Heart left ventricle (tissue), 13 donors: ENCODE data around the gene ZFP36.

Source experiments
- POLR2A ChIP-seq, 2 donors: fragments of 450-650 bp; IDR thresholded peaks; one replicate each; pipeline ENCODE4 v1.6.1; 2017; ENCODE audit warnings: antibody characterized with exemption in 2 of 2, mild to moderate bottlenecking in 2 of 2, moderate library complexity in 2 of 2
- TF ChIP-seq, protein P1 (sequence below), 12 donors: fragments of 200-600 bp; sonication (generic) in 4 of 12; IDR thresholded peaks; one replicate each; pipeline versions ENCODE4 v1.5.0 to v1.8.0; 2018 to 2022; ENCODE audit warnings: antibody characterized with exemption in 12 of 12, mild to moderate bottlenecking in 5 of 12
- donor health status: ischemic (EF 13 %, LVEDD 7.1; RV severe dilation, severe dysfunction).
- donor health status: DM: no; HTN: yes; CAD: no.
- donor health status: DM: no; HTN: no; CAD: no.
- donor health status: ischemic (EF 25% LVEDD 6.9; RV normal size, moderate dysfunction).
- donor health status: ischemic (EF 25% LVEDD 5.7; RV mildly dilated, moderate dysfunction).
- donor health status: ischemic (EF 35%, LVEDD 5.7; RV mildly dilated, moderate dysfunction).
- donor health status: nonischemic (EF 11% LVEDD 7.7; RV severe dilation, severe dysfunction).
- donor health status: DM: yes; HTN: yes; CAD: no.
- donor health status: PGD.
- donor health status: ischemic (EF 29% LVEDD 5.4; RV normal size, mild dysfunction).
- donor health status: nonischemic (EF 23%, LVEDD 6.1; RV moderate dilation, normal function).

DNA sequence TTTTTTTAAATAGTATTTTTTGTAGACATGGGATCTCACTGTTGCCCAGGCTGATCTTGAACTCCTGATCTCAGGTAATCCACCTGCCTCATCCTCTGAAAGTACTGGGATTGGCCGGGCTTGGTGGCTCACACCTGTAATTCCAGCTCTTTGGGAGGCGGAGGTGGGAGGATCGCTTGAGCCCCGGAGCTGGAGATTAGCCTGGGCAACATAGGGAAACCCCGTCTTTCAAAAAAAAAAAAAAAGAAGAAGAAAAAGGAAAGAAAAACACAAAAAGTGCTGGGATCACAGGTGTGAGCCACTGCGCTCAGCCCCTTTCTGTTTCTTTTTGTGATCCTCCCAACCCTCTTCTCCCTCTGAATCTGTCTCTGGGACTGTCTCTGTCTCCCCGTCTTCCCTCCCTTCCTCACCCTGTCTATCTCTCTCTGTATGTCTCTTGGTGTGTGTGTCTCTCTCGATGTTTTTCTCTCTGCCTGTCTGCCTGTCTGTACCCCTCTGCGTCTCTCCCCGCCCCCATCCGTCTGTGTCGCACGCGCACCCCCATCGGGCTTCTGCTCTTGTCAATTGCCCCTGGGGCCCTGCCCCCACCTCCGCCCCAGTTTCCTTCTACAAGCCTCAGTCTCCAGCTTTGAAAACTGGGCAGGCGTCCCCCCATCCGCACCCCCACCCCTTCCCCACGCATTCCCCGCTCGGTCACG is 540 bp upstream of the ZFP36 start:
- TF ChIP-seq, protein P1, sequence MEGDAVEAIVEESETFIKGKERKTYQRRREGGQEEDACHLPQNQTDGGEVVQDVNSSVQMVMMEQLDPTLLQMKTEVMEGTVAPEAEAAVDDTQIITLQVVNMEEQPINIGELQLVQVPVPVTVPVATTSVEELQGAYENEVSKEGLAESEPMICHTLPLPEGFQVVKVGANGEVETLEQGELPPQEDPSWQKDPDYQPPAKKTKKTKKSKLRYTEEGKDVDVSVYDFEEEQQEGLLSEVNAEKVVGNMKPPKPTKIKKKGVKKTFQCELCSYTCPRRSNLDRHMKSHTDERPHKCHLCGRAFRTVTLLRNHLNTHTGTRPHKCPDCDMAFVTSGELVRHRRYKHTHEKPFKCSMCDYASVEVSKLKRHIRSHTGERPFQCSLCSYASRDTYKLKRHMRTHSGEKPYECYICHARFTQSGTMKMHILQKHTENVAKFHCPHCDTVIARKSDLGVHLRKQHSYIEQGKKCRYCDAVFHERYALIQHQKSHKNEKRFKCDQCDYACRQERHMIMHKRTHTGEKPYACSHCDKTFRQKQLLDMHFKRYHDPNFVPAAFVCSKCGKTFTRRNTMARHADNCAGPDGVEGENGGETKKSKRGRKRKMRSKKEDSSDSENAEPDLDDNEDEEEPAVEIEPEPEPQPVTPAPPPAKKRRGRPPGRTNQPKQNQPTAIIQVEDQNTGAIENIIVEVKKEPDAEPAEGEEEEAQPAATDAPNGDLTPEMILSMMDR (IDR thresholded peaks at IDR 0.05): no peak
- TF ChIP-seq POLR2A (IDR thresholded peaks at IDR 0.05): peak in 1 of 2 donors; percentile 25
